CD4-positive, alpha-beta T cell treated with Interferon alpha-2 for 1 hour (primary cell): ENCODE results near the gene NBAS.
"Not testable (repeated sequence)": the region's sequence is repeated elsewhere in the genome, so short reads cannot be mapped to it uniquely, and the experiment has no call there.

Experiments
- DNase-seq, 2 donors: peaks; one replicate each; pipeline ENCODE4 v3.0.0-alpha.2; 2020 to 2022

The NBAS gene

GRCh38 chr2:15404511-15404910, 156.6 kb downstream of the NBAS start:
- DNase-seq: not testable (repeated sequence)

- DNase-seq: no peak
These were observed 160.8 kb downstream of the NBAS start for GRCh38 chr2:15400240-15400826.

DNA sequence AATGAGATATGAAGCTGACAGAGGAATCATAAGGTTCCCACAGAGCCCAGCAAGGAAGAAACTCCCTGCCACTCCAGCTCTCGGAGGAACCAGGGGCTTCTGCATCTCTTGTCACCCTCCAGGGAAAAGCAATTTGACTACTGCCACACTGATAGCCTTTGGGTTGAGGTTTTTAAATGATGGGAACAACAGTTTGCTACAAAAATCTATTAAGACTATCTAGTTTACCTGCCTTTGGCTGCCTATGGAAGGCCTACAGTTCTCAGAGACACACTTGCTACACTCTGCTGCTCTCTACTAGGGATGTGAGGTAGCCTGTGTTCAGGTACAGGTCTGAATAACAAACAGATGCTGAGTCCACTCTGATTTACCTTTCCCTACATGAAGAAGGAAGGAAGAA, 161.9 kb downstream of the NBAS start:
- DNase-seq: no peak

DNA sequence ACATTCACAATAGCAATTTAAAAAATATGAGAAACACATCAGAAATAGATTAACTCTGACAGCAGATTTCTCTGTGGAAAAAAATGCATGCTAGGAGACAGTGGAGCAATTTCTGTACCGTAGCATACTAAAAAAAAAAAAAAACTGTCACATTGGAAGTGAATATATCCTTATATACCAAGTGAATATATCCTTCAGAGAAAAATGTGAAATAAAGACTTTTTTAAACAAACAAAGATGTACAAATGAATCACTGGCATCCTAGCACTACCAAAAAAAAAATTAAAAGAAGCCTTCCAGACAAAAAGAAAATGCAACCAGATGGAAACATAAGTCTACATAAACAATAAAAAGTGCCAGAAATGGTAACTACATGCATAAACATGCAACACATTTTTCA, 169.4 kb downstream of the NBAS start:
- DNase-seq: no peak

DNA sequence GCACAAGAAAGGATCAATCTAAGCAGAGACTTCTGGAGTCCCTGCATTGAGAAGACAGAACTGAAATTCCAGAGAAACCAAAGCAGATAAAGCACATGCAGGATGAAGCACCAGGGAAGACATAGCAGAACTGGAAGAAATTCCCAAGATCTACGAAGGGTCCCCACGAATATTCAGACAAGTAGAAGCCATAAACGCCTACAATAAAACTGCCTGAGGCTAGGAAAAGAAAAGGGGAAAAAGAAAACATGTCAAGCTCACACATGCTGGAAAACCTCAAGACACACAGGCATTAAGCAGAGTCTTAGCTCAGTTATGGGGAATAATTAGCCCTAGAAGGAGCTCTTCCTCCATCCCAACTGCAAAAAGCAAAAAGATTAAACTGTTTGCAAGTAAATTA, 171.2 kb downstream of the NBAS start:
- no peak for DNase-seq

DNA sequence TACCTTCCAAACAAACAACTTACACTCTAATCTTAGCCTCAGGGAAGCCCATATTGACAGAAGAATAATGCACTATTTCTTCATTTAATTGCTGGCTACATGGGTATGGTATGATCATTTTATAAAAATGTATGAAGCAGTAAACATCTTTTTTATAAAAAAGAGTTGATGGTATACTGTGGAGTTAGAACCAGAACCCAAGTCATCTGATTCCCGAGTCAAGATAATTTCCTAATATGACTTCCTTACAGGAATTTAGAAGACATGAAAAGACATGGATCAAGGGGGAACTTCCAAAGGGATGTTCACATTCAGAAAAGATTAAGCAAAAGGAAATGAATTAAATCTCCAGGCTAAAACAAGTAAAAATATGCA, 171.8 kb downstream of the NBAS start:
- no peak for DNase-seq

GRCh38 chr2:15388406-15389325, 172.5 kb downstream of the NBAS start:
- no peak for DNase-seq

DNA sequence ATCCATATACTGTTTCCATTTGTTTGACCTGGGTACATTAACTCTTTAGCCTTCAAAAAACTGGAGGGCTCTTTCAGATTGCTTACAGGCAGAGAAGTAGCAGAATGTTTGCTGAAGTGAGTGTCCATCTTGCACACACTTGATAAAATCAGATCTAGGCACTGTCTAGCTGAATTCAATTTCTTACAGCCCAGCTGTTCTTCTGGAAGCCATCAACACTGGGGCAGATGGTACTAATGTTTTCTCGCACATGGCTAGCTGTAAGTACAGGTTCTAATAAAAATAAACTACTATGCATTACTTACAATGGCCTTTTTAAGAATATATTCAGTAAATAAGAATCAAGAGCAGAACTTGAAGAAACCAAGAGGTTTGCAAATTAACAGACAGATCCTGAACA, 175.9 kb downstream of the NBAS start:
- DNase-seq: no peak

- DNase-seq: no peak
These were observed 177.3 kb downstream of the NBAS start for GRCh38 chr2:15383695-15384350.

- DNase-seq: no peak
These were observed 182.8 kb downstream of the NBAS start for GRCh38 chr2:15378148-15378908.

- no peak for DNase-seq
These were observed 183.9 kb downstream of the NBAS start for GRCh38 chr2:15377202-15377601.

GRCh38 chr2:15372019-15372418, 189.1 kb downstream of the NBAS start:
- no peak for DNase-seq

DNA sequence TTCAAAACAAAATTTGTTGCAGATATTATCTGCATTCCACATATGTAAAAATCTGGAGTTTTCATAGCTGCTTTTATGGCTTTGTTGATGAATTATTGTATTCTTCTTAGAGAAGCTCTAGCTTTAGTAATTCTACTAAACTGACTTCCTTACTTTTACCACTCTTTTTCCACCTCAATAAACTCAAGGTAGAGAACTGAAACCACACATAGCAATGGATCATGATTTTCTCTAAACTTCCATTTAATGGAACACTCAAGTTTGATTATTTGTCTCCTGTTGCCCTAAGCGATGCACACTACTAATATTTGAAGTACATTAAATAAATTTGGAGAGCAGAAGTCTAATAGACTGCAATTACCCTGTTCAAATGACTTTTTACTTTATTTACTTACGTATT, 192.0 kb downstream of the NBAS start:
- DNase-seq: no peak

DNA sequence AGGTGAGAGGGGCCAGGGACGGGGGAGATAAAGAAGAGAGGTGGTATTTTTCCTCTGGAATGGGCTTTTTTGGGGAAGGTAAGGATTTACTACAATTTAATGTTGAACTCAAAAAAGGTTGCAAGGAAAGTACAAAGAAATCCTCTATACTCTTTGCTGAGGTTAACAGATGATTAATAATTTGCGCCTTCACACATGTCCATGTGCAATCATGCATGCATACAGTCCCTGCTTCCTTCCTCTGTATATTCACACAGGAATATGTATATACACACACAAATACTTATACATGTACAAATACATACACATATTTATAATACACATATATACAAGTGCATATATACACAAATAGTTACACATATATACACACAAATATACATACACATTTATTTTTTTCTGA, 193.4 kb downstream of the NBAS start:
- no peak for DNase-seq

- DNase-seq: no peak
These were observed 193.9 kb downstream of the NBAS start for GRCh38 chr2:15367205-15367604.

GRCh38 chr2:15365411-15365810, 195.7 kb downstream of the NBAS start:
- no peak for DNase-seq

GRCh38 chr2:15364561-15364960, 196.6 kb downstream of the NBAS start:
- no peak for DNase-seq

GRCh38 chr2:15363734-15364133, 197.4 kb downstream of the NBAS start:
- no peak for DNase-seq

- no peak for DNase-seq
These were observed 198.0 kb downstream of the NBAS start for GRCh38 chr2:15363142-15363541.

- no peak for DNase-seq
These were observed 201.2 kb downstream of the NBAS start for GRCh38 chr2:15359716-15360531.

GRCh38 chr2:15357922-15358321, 203.2 kb downstream of the NBAS start:
- no peak for DNase-seq

- no peak for DNase-seq
These were observed 203.9 kb downstream of the NBAS start for GRCh38 chr2:15357186-15357585.
